Upper lobe of left lung (tissue), 6 donors: ENCODE measurements around the gene GTF2H1. TPM values are rescaled to one million over a fixed set of nuclear protein-coding genes. Genes with fewer than 3 reads are reported as not detected.

Experiments used
- ATAC-seq, 2 donors: fragments of 200-7000 bp; cut with Tn5 transposase; one replicate each; pipeline ENCODE4 v1.9.1; 2022; ENCODE audit warnings: mild to moderate bottlenecking in 2 of 2, moderate library complexity in 2 of 2; ENCODE audit not compliant: low FRiP score in 2 of 2
- DNase-seq, 2 donors: peaks; one replicate each; pipeline ENCODE4 v3.0.0-alpha.2; 2019 to 2020
- H3K27ac ChIP-seq, 4 donors: fragments of 200-600 bp; sonication (generic); one replicate each; pipeline ENCODE4 v1.5.1; 2016 to 2019
- H3K27me3 ChIP-seq, 4 donors: fragments of 200-600 bp; sonication (generic); one replicate each; pipeline ENCODE4 v1.5.1; 2017 to 2019
- H3K36me3 ChIP-seq, 4 donors: fragments of 200-600 bp; sonication (generic); one replicate each; pipeline ENCODE4 v1.5.1; 2016 to 2019
- H3K4me1 ChIP-seq, 4 donors: fragments of 200-600 bp; sonication (generic); one replicate each; pipeline ENCODE4 v1.5.1; 2018 to 2019
- H3K4me3 ChIP-seq, 4 donors: fragments of 200-600 bp; sonication (generic); one replicate each; pipeline ENCODE4 v1.5.1; 2017 to 2019; ENCODE audit warnings: mild to moderate bottlenecking in 2 of 4, moderate library complexity in 1 of 4
- H3K9me3 ChIP-seq, 4 donors: fragments of 200-600 bp; sonication (generic); one replicate each; pipeline ENCODE4 v1.5.1; 2018 to 2019
- CTCF ChIP-seq, 6 experiments: fragments of 450-650 bp in 4 of 6; fragments of 200-600 bp in 2 of 6; sonication (generic) in 2 of 6; IDR thresholded peaks; one replicate each; pipeline ENCODE4 v1.5.1; 2016 to 2019; ENCODE audit warnings: antibody characterized with exemption in 6 of 6
- EP300 ChIP-seq, 4 donors: sonication (generic); formaldehyde crosslinking; IDR thresholded peaks; one replicate each; pipeline ENCODE4 v1.5.1; 2017; ENCODE audit warnings: antibody characterized with exemption in 4 of 4, control low read depth in 2 of 4
- POLR2A ChIP-seq, 4 donors: fragments of 450-650 bp; IDR thresholded peaks; one replicate each; pipeline ENCODE4 v1.5.1; 2016 to 2017; ENCODE audit warnings: antibody characterized with exemption in 4 of 4, mild to moderate bottlenecking in 2 of 4
- POLR2AphosphoS5 ChIP-seq, 2 donors: sonication (generic); formaldehyde crosslinking; IDR thresholded peaks; one replicate each; pipeline ENCODE4 v1.5.1; 2017; ENCODE audit warnings: antibody characterized with exemption in 2 of 2
- WGBS, 2 donors: methylation state at CpG; one replicate each; pipeline ENCODE4 v1.1.5; 2017 to 2018; 5-methylcytosine and 5-hydroxymethylcytosine counted together
- total RNA-seq, 6 donors: library from RNA; depleted of rRNA in 4 of 6; stranded (reverse); fragments of >200 nt in 4 of 6; gene quantifications; one replicate each; pipeline versions ENCODE4 v1.1.0 to v1.2.1, GENCODE V29; 2016 to 2021
- donor health status: DM: no; HTN: no; CAD: no; lungs with moderate emphysema.
- donor health status: DM: no; HTN: yes; CAD: no; lungs with severe emphysema.

GTF2H1 gene
- total RNA-seq, 6 donors from 2014 or later: 22.8 to 52.7 (median 39.3) TPM

- Histone ChIP-seq H3K27ac (no peak overlapping the region), H3K4me1 (no peaks in the 10 kb centered on the region), H3K27me3 (no peaks in the 10 kb centered on the region), H3K36me3 (peaks cover 36 to 62% (median 49%) of the 10 kb centered on the region in 4 donors), H3K9me3 (no peaks in the 10 kb centered on the region), H3K4me3 (no peak overlapping the region)
- DNase-seq (no peak), ATAC-seq (no peak)
- 55 to 71% methylated on average over 4 of the region's 4 CpGs for WGBS, 2 donors
- TF ChIP-seq EP300 (IDR thresholded peaks at IDR 0.05) (no peak), POLR2AphosphoS5 (IDR thresholded peaks at IDR 0.05) (no peak), POLR2A (IDR thresholded peaks at IDR 0.05) (no peak), CTCF (IDR thresholded peaks at IDR 0.05) (no peak)
These were observed 43.9 kb downstream of the GTF2H1 start for GRCh38 chr11:18366286-18366685.

GRCh38 chr11:18367431-18367830 is 45.1 kb downstream of the GTF2H1 start:
- no peak for DNase-seq
- Histone ChIP-seq H3K27me3 (no peaks in the 10 kb centered on the region), H3K36me3 (peaks cover 26 to 50% (median 38%) of the 10 kb centered on the region in 4 donors), H3K27ac (no peak overlapping the region), H3K4me3 (no peak overlapping the region), H3K4me1 (no peaks in the 10 kb centered on the region), H3K9me3 (no peaks in the 10 kb centered on the region)
- no peak for ATAC-seq
- TF ChIP-seq EP300 (IDR thresholded peaks at IDR 0.05): no peak
- no peak for TF ChIP-seq POLR2A (IDR thresholded peaks at IDR 0.05)
- no peak for TF ChIP-seq POLR2AphosphoS5 (IDR thresholded peaks at IDR 0.05)
- WGBS, 2 donors: 98 to 100% methylated on average over 3 of the region's 3 CpGs

GRCh38 chr11:18368221-18368620 is 45.9 kb downstream of the GTF2H1 start:
- H3K9me3 ChIP-seq: no peaks in the 10 kb centered on the region
- H3K36me3 ChIP-seq: peaks cover 23 to 43% (median 31%) of the 10 kb centered on the region in 4 donors
- TF ChIP-seq POLR2AphosphoS5 (IDR thresholded peaks at IDR 0.05) (no peak), CTCF (IDR thresholded peaks at IDR 0.05) (no peak), POLR2A (IDR thresholded peaks at IDR 0.05) (no peak), EP300 (IDR thresholded peaks at IDR 0.05) (no peak)
- H3K27me3 ChIP-seq: no peaks in the 10 kb centered on the region
- no peak for DNase-seq
- WGBS, 2 donors: 83% methylated on average over 2 of the region's 2 CpGs
- no peak overlapping the region for H3K27ac ChIP-seq
- ATAC-seq: no peak
- no peak overlapping the region for H3K4me3 ChIP-seq
- no peaks in the 10 kb centered on the region for H3K4me1 ChIP-seq

GRCh38 chr11:18369398-18369797 is 47.0 kb downstream of the GTF2H1 start:
- no peak for ATAC-seq
- WGBS, 2 donors: 58 to 66% methylated on average over 2 of the region's 2 CpGs

GRCh38 chr11:18371279-18371678 is 48.9 kb downstream of the GTF2H1 start:
- 87 to 90% methylated on average over 2 of the region's 2 CpGs for WGBS, 2 donors
- H3K4me3 ChIP-seq: no peak overlapping the region
- H3K9me3 ChIP-seq: no peaks in the 10 kb centered on the region
- ATAC-seq (no peak), DNase-seq (no peak)
- no peaks in the 10 kb centered on the region for H3K4me1 ChIP-seq
- peaks cover 0 to 13% (median 7%) of the 10 kb centered on the region in 4 donors for H3K36me3 ChIP-seq
- TF ChIP-seq EP300 (IDR thresholded peaks at IDR 0.05) (no peak), CTCF (IDR thresholded peaks at IDR 0.05) (no peak), POLR2A (IDR thresholded peaks at IDR 0.05) (no peak), POLR2AphosphoS5 (IDR thresholded peaks at IDR 0.05) (no peak)
- no peak overlapping the region for H3K27ac ChIP-seq
- no peaks in the 10 kb centered on the region for H3K27me3 ChIP-seq

More at GRCh38 chr11:18369398-18369797, 47.0 kb downstream of the GTF2H1 start:
- no peaks in the 10 kb centered on the region for H3K27me3 ChIP-seq
- H3K4me3 ChIP-seq: no peak overlapping the region
- no peaks in the 10 kb centered on the region for H3K4me1 ChIP-seq
- peaks cover 11 to 31% (median 20%) of the 10 kb centered on the region in 4 donors for H3K36me3 ChIP-seq
- TF ChIP-seq POLR2AphosphoS5 (IDR thresholded peaks at IDR 0.05): no peak
- H3K27ac ChIP-seq: no peak overlapping the region
- H3K9me3 ChIP-seq: no peaks in the 10 kb centered on the region
- no peak for DNase-seq

- DNase-seq (no peak), ATAC-seq (no peak)
- Histone ChIP-seq H3K36me3 (peaks cover 0 to 3% (median 1%) of the 10 kb centered on the region in 4 donors), H3K4me1 (no peaks in the 10 kb centered on the region), H3K9me3 (no peaks in the 10 kb centered on the region), H3K27me3 (no peaks in the 10 kb centered on the region), H3K27ac (no peak overlapping the region), H3K4me3 (no peak overlapping the region)
- no peak for TF ChIP-seq CTCF (IDR thresholded peaks at IDR 0.05)
- TF ChIP-seq POLR2AphosphoS5 (IDR thresholded peaks at IDR 0.05): no peak
- TF ChIP-seq POLR2A (IDR thresholded peaks at IDR 0.05): no peak
- TF ChIP-seq EP300 (IDR thresholded peaks at IDR 0.05): no peak
- WGBS, 2 donors: 89 to 93% methylated on average over 2 of the region's 2 CpGs
These were observed 49.8 kb downstream of the GTF2H1 start for GRCh38 chr11:18372201-18372600.
